ENCODE data around the gene TSEN2. TPM values are rescaled to one million over a fixed set of nuclear protein-coding genes. Genes with fewer than 3 reads are reported as not detected.

TSEN2 gene
- total and polyA plus RNA-seq, 2 of the 4 experiments (the other 2 are of a cell fraction): 9.5 to 14.2 TPM

DNA sequence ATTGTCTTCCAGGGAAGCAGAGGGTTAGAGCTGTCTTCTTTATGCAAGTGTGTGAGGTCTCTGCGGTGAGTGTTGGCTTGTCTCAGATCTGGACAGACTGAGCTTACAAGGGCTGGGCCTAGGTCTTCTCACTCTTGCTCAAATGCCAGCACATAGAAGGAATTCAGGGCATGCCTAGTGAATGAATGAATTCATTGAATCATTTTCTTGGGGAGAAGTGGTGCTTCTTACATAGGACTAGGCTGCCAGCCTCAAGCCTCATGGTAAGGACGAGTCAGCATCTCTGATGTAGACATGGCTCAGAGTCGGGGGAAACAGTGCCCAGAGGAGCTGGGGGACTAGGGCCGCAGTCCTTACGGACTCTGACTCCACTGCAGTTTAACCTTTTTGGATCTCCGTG is 89.9 kb downstream of the TSEN2 start:
- in situ Hi-C loops (cut with MboI; ENCODE audit: low sequenced_read_pairs): no loop called here
- ChIA-PET POLR2A (ENCODE audit: unreplicated experiment) (no interaction called here), CTCF (no interaction called here)
- Histone ChIP-seq H3K9me3 (ENCODE audit: control insufficient read depth, insufficient read depth, low read length) (no peaks in the 10 kb centered on the region), H3K27me3 (ENCODE audit: control insufficient read depth, insufficient read depth, low read length) (no peaks in the 10 kb centered on the region), H3K9ac (ENCODE audit: low read depth, low read length) (no peak overlapping the region), H3K4ac (ENCODE audit: low read depth, low read length) (no peak overlapping the region), H3K14ac (replicated peaks; ENCODE audit: low read depth, low read length) (no peak overlapping the region), H4K91ac (ENCODE audit: insufficient read depth, low read depth, low read length) (no peak overlapping the region; the same call in 1 of the 2 replicates), H3K56ac (ENCODE audit: extremely low read depth, insufficient read depth, low read length) (no peak overlapping the region; the same call in 1 of the 2 replicates), H4K8ac (ENCODE audit: low read depth in 2 of 2, low read length in 2 of 2) (no peak overlapping the region), H2BK5ac (ENCODE audit: low read depth, low read length, poor library complexity, severe bottlenecking) (peak overlapping the region; percentile 11), H2AK9ac (replicated peaks; ENCODE audit: low read depth, low read length, poor library complexity) (peak overlapping the region; percentile 60), H3K4me3 (ENCODE audit: insufficient read depth, low read depth, low read length) (no peak overlapping the region), H3K79me1 (ENCODE audit: low read depth in 1 of 2, low read length in 2 of 2) (peaks cover 42 to 77% of the 10 kb centered on the region in 2 experiments), H3K4me2 (ENCODE audit: low read depth, low read length) (no peak overlapping the region), H3K36me3 (ENCODE audit: control insufficient read depth, insufficient read depth, low read length) (peaks cover 58% of the 10 kb centered on the region), H4K20me1 (ENCODE audit: insufficient read depth, low read length) (peaks cover 35% of the 10 kb centered on the region), H2BK20ac (ENCODE audit: low read depth, low read length) (no peak overlapping the region), H3K9me1 (ENCODE audit: insufficient read depth, low read length) (peaks cover 20% of the 10 kb centered on the region), H2AK5ac (ENCODE audit: low read depth, low read length) (0 out of 2 replicates have a peak overlapping the region, but pooled peaks have one; percentile 14), H3K27ac (ENCODE audit: insufficient read depth, low read length) (peak overlapping the region; percentile 42; the same call in 1 of the 2 replicates), H4K5ac (ENCODE audit: low read depth, low read length) (no peak overlapping the region), H3K4me1 (ENCODE audit: control insufficient read depth, insufficient read depth, low read length) (peaks cover 21% of the 10 kb centered on the region), H2BK120ac (ENCODE audit: low read depth, low read length) (no peak overlapping the region), H2BK15ac (ENCODE audit: low read depth, low read length) (no peak overlapping the region), H2AFZ (replicated peaks; ENCODE audit: low read length, poor library complexity) (no peak overlapping the region), H3K18ac (ENCODE audit: low read depth, low read length) (no peak overlapping the region), H3K23ac (ENCODE audit: low read depth, low read length) (peak overlapping the region; percentile 7; the same call in 1 of the 2 replicates)
- TF ChIP-seq MAFK (IDR thresholded peaks at IDR 0.05; ENCODE audit: low read depth, low read length) (0 out of 2 replicates have a peak, but pooled peaks have one; percentile 4), FOS (IDR thresholded peaks at IDR 0.05; ENCODE audit: low read depth, low read length) (no peak), CHD1 (IDR thresholded peaks at IDR 0.05; ENCODE audit: low read depth, low read length) (no peak)
- intact Hi-C loops (cut with micrococcal nuclease): no loop called here
- ATAC-seq (ENCODE audit: low read depth): peak; percentile 10; the same call in 1 of the 2 replicates
- dilution Hi-C loops (cut with HindIII; ENCODE audit: low sequenced_read_pairs, unreplicated experiment): no loop called here
- WGBS, 2 experiments (ENCODE audit: extremely low coverage in 2 of 2, insufficient read length in 1 of 2): 91% methylated on average over 4 of the region's 6 CpGs; no CpG with 5 or more reads in 1 of the 2 experiments
- no TSS peak for BruUV-seq (replicated peaks)
- peak; percentile 52 for DNase-seq

Data from IMR-90 (cell line).